Measurements from ENCODE around the gene CREB3. TPM values are rescaled to one million over a fixed set of nuclear protein-coding genes. Genes with fewer than 3 reads are reported as not detected.

Gene CREB3
- total RNA-seq, 1 experiment from 2014 or later, result 21.1 TPM

DNA sequence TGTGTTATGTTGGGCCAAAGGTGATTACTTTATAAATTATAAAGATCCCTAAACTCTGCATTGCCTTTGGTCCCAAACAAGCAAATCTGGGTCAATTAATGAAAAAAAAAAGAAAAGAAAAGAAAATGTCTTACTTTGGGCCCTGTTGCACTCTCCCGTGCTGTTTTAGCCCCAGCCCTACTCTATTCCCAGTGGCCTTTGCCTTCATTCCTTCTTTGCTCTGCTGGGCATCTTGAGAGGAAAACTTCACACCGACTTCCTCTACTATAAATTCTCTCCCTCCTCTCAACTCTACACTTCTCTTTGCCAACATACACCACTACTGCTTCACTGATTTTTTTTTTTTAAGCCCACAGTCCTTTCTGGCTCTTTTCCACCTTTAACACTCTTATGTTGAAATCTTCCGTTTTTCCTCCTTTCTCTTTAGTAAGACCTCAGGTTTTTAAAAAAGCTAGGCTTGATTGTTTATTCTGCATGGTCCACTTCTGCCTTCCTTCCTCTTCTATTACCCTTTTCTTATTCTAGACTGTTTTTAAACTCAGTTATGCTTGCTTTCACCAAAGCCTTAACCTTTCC lies 26.1 kb downstream of the CREB3 start:
- no peak for DNase-seq
- H3K9me3 ChIP-seq (replicated peaks), result no peaks in the 10 kb centered on the region
- H3K27me3 ChIP-seq, result no peaks in the 10 kb centered on the region
- H3K4me3 ChIP-seq, result no peak overlapping the region
- no peak overlapping the region for H3K27ac ChIP-seq
- no peaks in the 10 kb centered on the region for H3K36me3 ChIP-seq
- no peaks in the 10 kb centered on the region for H3K4me1 ChIP-seq

DNA sequence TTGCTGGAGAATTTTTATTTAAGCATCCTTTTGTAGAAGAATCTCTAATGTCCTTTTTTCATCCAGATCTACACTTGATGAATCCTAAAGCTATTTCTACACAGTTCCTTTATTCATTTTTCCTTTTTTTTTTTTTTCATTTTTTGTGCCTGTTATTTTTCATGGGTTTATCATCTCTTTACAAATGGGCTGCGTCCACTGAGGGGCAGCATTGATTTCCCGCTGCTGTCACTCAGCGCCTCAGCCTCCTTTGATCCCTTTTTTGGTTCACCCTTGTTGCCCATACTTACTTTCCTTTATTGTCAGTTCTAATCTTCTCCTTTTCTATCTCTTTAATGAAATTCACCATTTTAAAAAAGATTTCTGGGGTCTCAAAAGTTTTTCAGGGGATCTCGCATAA lies 27.3 kb downstream of the CREB3 start:
- H3K4me1 ChIP-seq, result no peaks in the 10 kb centered on the region
- H3K27ac ChIP-seq, result no peak overlapping the region
- no peaks in the 10 kb centered on the region for H3K9me3 ChIP-seq (replicated peaks)
- no peak overlapping the region for H3K4me3 ChIP-seq
- H3K36me3 ChIP-seq, result no peaks in the 10 kb centered on the region
- no peak for DNase-seq
- no peaks in the 10 kb centered on the region for H3K27me3 ChIP-seq

DNA sequence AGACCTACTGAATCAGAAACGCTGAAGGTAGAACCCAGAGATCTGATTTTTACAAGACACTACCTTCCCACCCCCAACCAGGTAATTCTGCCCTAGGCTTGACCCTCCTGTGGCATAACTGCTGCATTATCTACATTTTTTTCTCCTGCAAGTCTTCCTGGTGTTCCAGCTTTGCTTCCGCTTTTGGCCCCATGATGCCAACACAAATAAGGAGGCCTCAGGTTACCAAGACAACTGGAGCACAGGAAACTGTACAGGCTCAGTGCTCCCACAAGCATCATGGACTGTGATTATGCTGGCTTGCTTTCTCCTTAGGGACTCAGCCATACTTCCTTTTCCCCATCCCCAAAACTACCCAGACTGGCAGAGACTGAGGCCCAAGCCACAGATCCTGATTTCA lies 28.2 kb downstream of the CREB3 start:
- no peak for DNase-seq
- Histone ChIP-seq H3K4me1 (no peaks in the 10 kb centered on the region), H3K36me3 (no peaks in the 10 kb centered on the region), H3K27ac (no peak overlapping the region), H3K4me3 (no peak overlapping the region), H3K27me3 (no peaks in the 10 kb centered on the region), H3K9me3 (replicated peaks) (no peaks in the 10 kb centered on the region)

DNA sequence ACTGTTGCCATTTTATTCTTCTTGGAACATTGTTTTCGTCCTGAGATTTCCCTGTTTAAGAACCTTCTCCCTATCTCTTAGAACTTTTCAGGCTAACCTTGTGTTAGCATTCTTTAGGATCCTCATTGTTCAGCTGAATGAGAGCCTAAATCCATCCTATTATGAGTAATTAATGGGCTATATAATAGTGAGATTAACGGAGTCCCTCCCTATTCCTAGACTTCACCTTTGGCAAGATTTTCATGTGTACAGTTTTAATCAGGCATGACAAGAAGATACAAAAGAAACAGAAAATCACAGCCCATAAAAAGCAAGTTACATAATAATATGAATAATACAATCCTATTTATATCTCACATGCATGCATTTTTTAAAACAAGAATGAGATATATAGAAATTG lies 30.7 kb downstream of the CREB3 start:
- no peaks in the 10 kb centered on the region for H3K36me3 ChIP-seq
- no peak overlapping the region for H3K27ac ChIP-seq
- no peaks in the 10 kb centered on the region for H3K9me3 ChIP-seq (replicated peaks)
- no peaks in the 10 kb centered on the region for H3K4me1 ChIP-seq
- no peaks in the 10 kb centered on the region for H3K27me3 ChIP-seq
- DNase-seq, result no peak
- H3K4me3 ChIP-seq, result no peak overlapping the region

DNA sequence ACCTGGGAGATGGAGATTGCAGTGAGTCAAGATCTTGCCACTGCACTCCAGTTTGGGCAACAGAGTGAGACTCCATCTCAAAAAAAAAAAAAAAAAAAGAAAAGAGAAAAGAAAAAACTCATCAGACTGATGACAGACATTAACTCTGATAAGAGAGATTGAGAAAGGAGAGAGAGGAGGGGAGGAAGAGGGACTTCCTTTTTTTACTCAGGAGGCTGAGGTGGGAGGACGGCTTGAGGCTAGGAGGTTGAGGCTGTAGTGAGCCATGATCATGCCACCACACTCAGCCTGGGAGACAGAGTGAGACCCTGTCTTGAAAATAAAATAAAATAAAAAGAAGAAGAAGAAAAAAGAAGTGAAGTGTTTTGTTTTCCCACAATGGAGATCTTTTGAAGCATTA lies 31.3 kb downstream of the CREB3 start:
- Histone ChIP-seq H3K36me3 (no peaks in the 10 kb centered on the region), H3K4me1 (no peaks in the 10 kb centered on the region), H3K27ac (no peak overlapping the region), H3K27me3 (no peaks in the 10 kb centered on the region), H3K9me3 (replicated peaks) (no peaks in the 10 kb centered on the region), H3K4me3 (no peak overlapping the region)
- DNase-seq, result no peak

DNA sequence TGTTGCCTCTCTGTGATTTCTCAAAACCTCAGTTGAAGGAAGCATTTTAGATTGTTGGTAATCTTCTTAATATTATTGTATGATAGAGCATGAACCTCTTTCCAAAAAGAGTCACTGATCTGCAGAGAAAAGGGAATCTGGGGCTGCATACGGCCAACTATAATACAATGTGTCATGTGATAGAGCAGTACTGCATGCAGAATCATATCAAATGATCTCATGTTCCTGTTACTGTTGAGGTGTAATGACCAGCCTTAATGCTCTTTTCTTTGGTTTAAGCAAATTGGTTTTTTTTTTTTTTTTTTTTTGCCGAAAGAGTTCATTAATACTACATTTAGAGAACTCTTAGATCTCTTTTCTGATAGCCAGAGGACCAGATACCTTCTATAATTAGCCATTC lies 34.5 kb downstream of the CREB3 start:
- Histone ChIP-seq H3K27me3 (no peaks in the 10 kb centered on the region), H3K27ac (no peak overlapping the region), H3K9me3 (replicated peaks) (no peaks in the 10 kb centered on the region), H3K4me3 (no peak overlapping the region), H3K36me3 (no peaks in the 10 kb centered on the region), H3K4me1 (peaks cover 8% of the 10 kb centered on the region)
- DNase-seq, result no peak

DNA sequence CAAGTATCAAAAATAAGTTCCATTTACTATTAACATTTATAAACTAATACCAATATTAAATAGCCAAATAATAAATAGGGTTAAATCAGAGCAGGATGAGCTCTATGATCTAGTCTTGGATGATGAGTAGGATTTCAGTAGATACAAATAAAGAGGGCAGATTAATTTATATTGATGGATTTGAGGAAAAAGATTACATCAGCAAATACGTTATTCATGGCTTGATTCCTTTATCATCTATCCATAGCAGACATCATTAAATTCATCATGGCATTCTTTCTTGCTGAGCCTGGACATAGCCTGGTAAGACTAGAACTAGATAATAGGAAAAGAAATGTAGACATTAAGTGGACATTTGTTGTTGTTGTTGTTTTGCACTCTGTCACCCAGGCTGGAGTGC lies 35.0 kb downstream of the CREB3 start:
- H3K9me3 ChIP-seq (replicated peaks), result no peaks in the 10 kb centered on the region
- no peaks in the 10 kb centered on the region for H3K36me3 ChIP-seq
- no peak overlapping the region for H3K4me3 ChIP-seq
- no peaks in the 10 kb centered on the region for H3K27me3 ChIP-seq
- no peak overlapping the region for H3K27ac ChIP-seq
- peaks cover 8% of the 10 kb centered on the region for H3K4me1 ChIP-seq
- no peak for DNase-seq

DNA sequence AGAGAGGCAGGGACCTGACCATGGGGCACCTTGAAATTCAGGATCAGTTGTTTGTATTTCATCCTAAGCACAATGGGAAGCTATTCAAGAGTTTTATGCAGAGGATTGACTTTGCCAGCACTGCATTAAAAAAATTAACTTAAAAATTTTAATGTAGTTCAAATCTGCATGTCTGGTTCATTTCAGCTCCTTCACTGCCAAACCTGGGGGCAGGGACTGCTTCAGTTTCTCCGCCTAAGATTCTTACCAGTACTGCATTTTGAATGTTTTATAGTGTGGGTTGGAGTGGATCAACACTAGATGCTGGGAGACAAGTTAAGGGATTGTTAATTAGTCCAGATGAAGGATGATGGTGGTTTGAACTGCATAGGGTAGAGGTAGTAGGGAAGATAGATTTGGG lies 37.3 kb downstream of the CREB3 start:
- no peak overlapping the region for H3K4me3 ChIP-seq
- no peaks in the 10 kb centered on the region for H3K9me3 ChIP-seq (replicated peaks)
- no peaks in the 10 kb centered on the region for H3K36me3 ChIP-seq
- no peak overlapping the region for H3K27ac ChIP-seq
- peaks cover 8% of the 10 kb centered on the region for H3K4me1 ChIP-seq
- DNase-seq, result no peak
- no peaks in the 10 kb centered on the region for H3K27me3 ChIP-seq

DNA sequence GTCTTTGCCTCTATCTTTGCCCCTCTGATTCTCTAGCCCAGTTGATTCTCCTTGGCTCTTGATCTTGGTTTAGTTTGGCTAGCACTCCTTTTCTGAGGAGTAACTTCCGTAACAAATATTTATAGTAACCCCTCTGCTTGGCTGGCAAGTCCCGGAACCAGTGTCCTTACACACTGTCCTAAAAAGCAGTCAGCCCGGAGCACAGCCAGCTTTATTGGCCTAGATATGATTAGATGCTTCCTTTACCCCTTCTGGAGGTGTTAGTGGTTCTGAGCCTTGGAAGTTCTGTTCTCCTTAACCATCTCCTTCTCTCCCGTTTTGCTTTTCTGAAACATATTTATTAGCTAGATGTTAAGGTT lies 38.6 kb downstream of the CREB3 start:
- no peak for DNase-seq
- Histone ChIP-seq H3K27ac (no peak overlapping the region), H3K27me3 (no peaks in the 10 kb centered on the region), H3K36me3 (no peaks in the 10 kb centered on the region), H3K4me1 (peaks cover 8% of the 10 kb centered on the region), H3K4me3 (no peak overlapping the region), H3K9me3 (replicated peaks) (no peaks in the 10 kb centered on the region)

DNA sequence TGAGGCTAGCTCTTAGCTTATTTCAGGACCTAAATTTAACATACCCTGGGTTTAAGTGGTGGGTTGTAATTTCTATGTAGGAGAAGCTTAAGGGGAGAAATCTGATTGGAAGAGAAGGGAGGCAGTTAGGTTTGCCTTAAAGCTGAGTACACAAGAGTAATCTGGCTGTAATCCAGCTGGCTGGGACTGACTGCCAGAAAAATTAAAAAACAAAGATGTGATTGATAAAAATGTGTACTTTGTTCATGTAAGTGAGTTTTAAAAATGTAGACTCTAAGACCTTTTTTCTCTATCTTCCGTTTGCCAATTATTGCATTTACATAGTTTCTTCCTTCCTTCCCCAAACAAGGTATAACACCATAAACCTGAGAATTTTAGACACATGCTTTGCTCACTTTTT lies 39.1 kb downstream of the CREB3 start:
- H3K27ac ChIP-seq, result no peak overlapping the region

DNA sequence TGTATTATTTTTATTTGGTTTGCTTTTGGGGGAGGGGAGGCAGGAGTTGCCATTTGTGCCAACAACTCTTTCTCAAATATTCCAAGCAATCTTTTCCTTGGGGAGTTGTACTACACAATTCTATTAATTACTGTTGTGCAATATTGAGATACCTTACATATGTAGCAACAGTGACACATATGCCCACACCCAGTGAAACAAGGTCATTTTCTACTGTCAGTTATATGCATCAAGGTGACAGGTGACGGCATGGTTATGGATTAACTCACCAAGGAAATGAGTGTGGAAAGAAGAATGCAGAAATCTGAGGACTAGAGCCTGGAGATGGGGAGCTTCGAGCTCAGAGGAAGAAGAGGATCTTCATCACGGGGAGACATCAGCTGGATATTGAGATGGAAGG lies 39.5 kb downstream of the CREB3 start:
- Histone ChIP-seq H3K4me1 (peaks cover 8% of the 10 kb centered on the region), H3K9me3 (replicated peaks) (no peaks in the 10 kb centered on the region)
- DNase-seq, result no peak

More for the DNA sequence above, 39.1 kb downstream of the CREB3 start:
- H3K36me3 ChIP-seq, result no peaks in the 10 kb centered on the region
- H3K9me3 ChIP-seq (replicated peaks), result no peaks in the 10 kb centered on the region
- H3K4me1 ChIP-seq, result peaks cover 8% of the 10 kb centered on the region
- H3K4me3 ChIP-seq, result no peak overlapping the region
- no peaks in the 10 kb centered on the region for H3K27me3 ChIP-seq
- DNase-seq, result peak in 1 of 2 experiments; percentile 41

DNA sequence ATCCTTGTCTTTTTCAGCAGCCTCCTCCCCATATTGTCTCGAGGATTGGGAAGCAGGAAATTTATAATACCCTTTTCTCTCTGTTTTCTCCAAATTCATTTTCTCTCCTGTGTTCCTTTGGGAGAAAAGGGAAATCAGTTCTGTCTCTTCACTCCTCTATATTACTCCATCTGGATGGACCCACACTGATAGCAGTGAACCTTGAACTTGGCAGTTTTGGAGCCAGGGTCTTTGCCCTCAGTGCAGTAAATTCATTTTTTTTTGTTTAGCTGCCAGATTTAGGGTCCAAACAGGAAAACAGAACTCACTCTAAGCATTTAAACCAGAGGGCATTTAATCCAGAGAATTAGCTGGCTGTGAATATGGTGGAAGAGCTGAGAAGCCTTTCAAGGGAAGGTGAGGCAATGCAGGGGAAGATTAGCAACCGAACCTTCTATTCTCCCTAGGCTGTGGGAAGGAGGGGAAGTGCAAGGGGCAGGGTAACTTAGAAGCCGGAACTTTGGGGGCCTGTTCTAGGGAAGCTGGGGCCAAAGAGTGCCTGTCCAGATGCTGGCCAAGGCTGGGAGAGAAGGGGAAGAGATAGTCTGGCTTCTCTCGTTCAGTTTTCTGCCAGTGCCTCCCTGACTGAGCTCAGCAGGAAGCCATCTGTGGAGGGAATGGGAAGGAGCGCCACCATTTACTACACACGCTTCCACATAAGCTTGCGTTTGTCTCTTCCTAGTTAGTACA lies 42.6 kb downstream of the CREB3 start:
- no peak overlapping the region for H3K27ac ChIP-seq
- H3K27me3 ChIP-seq, result no peaks in the 10 kb centered on the region
- no peaks in the 10 kb centered on the region for H3K9me3 ChIP-seq (replicated peaks)
- H3K4me1 ChIP-seq, result peaks cover 8% of the 10 kb centered on the region
- DNase-seq, result no peak
- no peak overlapping the region for H3K4me3 ChIP-seq
- no peaks in the 10 kb centered on the region for H3K36me3 ChIP-seq

More for the DNA sequence above, 39.5 kb downstream of the CREB3 start:
- Histone ChIP-seq H3K4me3 (no peak overlapping the region), H3K27me3 (no peaks in the 10 kb centered on the region), H3K27ac (no peak overlapping the region), H3K36me3 (no peaks in the 10 kb centered on the region)

DNA sequence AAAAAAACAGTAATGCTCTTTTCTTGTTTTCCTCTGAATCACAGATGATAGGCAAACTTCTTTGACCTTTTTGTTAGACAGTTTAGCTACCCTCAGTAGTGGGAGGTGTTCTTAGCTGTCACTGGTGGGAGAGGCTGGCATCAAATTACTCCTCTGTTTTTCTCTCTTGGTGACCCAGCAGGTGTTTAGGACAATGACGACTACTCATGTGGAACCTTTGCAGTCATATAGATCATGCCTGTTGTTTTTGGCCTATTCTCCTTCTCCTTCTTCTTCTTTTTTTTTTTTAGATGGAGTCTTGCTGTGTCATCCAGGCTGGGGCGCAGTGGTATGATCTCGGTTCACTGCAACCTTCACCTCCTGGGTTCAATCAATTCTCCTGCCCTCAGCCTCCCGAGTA lies 43.6 kb downstream of the CREB3 start:
- Histone ChIP-seq H3K4me1 (peaks cover 8% of the 10 kb centered on the region), H3K4me3 (no peak overlapping the region), H3K27me3 (no peaks in the 10 kb centered on the region), H3K9me3 (replicated peaks) (no peaks in the 10 kb centered on the region), H3K36me3 (no peaks in the 10 kb centered on the region), H3K27ac (no peak overlapping the region)
- peak in 1 of 2 experiments; percentile 55 for DNase-seq

DNA sequence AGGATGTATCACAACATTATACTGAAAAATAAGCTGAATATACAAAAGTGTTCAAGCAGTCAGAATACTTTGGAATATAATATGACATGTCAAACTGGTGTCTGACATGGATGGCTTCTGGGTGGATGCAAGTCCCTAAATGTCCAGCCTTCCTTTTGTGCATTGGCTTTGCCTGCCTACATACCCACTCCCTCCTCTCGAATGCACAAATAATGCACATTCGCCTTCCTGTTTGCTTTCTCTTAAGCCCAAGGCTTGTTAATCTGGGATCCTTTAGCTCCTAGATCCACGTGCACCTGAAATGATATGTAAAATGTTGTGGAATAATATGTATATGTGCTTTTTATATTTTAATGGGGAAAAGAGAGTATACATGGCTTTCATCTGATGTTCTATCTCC lies 46.0 kb downstream of the CREB3 start:
- no peaks in the 10 kb centered on the region; the same call in 1 of the 2 replicates for H3K4me1 ChIP-seq
- H3K27ac ChIP-seq, result no peak overlapping the region
- H3K36me3 ChIP-seq, result no peaks in the 10 kb centered on the region
- H3K27me3 ChIP-seq, result no peaks in the 10 kb centered on the region
- no peak for DNase-seq
- H3K9me3 ChIP-seq (replicated peaks), result no peaks in the 10 kb centered on the region
- H3K4me3 ChIP-seq, result no peak overlapping the region

DNA sequence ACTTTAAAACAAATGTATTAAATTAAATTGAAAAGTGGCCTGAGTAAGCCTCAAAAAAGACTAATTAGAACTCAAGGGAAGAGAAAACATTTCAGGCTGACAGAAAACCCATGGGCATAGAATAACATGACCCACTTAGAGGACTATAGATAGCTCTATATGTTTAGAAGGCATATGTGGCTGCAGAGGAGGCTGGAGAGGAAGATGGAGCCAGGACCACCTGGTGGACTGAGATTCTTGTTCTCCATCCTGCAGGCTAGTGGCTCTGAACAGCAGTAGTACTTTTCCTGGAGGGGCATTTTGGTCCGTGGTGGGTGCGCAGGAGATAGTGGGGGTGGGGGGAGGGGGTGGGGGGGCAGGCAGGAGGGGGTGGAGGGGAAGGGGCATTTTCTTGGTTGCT lies 48.6 kb downstream of the CREB3 start:
- H3K4me3 ChIP-seq, result no peak overlapping the region
- no peaks in the 10 kb centered on the region; the same call in 1 of the 2 replicates for H3K4me1 ChIP-seq
- H3K9me3 ChIP-seq (replicated peaks), result no peaks in the 10 kb centered on the region
- DNase-seq, result no peak
- no peak overlapping the region for H3K27ac ChIP-seq
- no peaks in the 10 kb centered on the region for H3K36me3 ChIP-seq
- no peaks in the 10 kb centered on the region for H3K27me3 ChIP-seq

DNA sequence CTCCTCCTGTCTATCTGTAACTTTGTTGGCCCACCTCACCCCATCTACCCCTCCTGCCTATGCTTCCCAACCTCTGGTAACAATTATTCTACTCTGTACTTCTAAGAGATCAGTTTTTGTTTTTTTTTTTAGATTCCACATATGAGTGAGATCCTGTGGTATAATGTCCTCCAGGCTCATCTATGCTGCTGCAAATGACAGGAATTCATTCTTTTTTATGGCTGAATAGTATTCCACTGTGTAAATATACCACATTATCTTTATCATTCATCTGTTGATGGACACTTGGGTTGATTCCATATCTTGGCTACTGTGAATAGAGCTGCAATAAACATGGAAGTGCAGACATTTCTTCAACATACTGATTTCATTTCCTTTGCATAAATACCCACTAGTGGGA lies 51.0 kb downstream of the CREB3 start:
- Histone ChIP-seq H3K27ac (no peak overlapping the region), H3K4me1 (no peaks in the 10 kb centered on the region), H3K4me3 (no peak overlapping the region), H3K36me3 (no peaks in the 10 kb centered on the region), H3K9me3 (replicated peaks) (no peaks in the 10 kb centered on the region), H3K27me3 (no peaks in the 10 kb centered on the region)
- DNase-seq, result no peak

Data from SJCRH30 (cell line).